ENCODE results near the gene ZBTB7C. TPM values are rescaled to one million over a fixed set of nuclear protein-coding genes. Genes with fewer than 3 reads are reported as not detected.

The ZBTB7C gene
- total and polyA plus RNA-seq, 2 of the 4 experiments (the other 2 are of a cell fraction) = not detected

DNA sequence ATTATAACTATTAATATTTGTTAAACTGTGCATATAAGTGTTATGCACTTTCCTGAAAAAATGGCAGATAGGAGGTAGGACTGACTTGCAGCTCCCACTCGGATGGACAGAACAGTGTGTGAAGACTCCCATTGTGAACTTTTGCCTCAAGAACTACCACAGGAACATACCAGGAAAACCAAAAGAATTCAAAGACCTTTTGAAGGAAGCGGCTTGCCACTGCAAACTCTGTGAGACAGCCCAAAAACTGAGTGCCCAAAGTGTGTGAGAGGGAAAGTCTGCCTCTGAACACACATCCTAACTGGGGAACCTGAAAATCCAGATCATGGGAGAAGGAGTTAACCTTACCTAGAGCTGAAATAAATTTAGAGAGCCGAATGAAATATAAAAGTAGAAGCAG is 171.0 kb downstream of the ZBTB7C start:
- POLR2A ChIA-PET (ENCODE audit: unreplicated experiment) = no interaction called here
- Histone ChIP-seq H3K27me3 (ENCODE audit: control insufficient read depth, insufficient read depth, low read length) (0 out of 2 replicates have a peak, but pooled peaks cover 3% of the 10 kb centered on the region), H2BK20ac (ENCODE audit: low read depth, low read length) (no peak overlapping the region), H3K9me1 (ENCODE audit: insufficient read depth, low read length) (no peaks in the 10 kb centered on the region), H4K5ac (ENCODE audit: low read depth, low read length) (no peak overlapping the region), H3K14ac (replicated peaks; ENCODE audit: low read depth, low read length) (no peak overlapping the region), H2AK9ac (replicated peaks; ENCODE audit: low read depth, low read length, poor library complexity) (no peak overlapping the region), H2BK15ac (ENCODE audit: low read depth, low read length) (no peak overlapping the region), H2BK5ac (ENCODE audit: low read depth, low read length, poor library complexity, severe bottlenecking) (no peak overlapping the region), H3K9ac (ENCODE audit: low read depth, low read length) (no peak overlapping the region), H4K8ac (ENCODE audit: low read depth in 2 of 2, low read length in 2 of 2) (no peak overlapping the region), H3K18ac (ENCODE audit: low read depth, low read length) (no peak overlapping the region), H4K20me1 (ENCODE audit: insufficient read depth, low read length) (no peaks in the 10 kb centered on the region), H4K91ac (ENCODE audit: insufficient read depth, low read depth, low read length) (no peak overlapping the region), H3K23ac (ENCODE audit: low read depth, low read length) (no peak overlapping the region), H3K4me3 (ENCODE audit: insufficient read depth, low read depth, low read length) (no peak overlapping the region), H2BK120ac (ENCODE audit: low read depth, low read length) (no peak overlapping the region), H3K4me1 (ENCODE audit: control insufficient read depth, insufficient read depth, low read length) (no peaks in the 10 kb centered on the region), H3K9me3 (ENCODE audit: control insufficient read depth, insufficient read depth, low read length) (no peaks in the 10 kb centered on the region), H2AK5ac (ENCODE audit: low read depth, low read length) (no peak overlapping the region), H3K56ac (ENCODE audit: extremely low read depth, insufficient read depth, low read length) (no peak overlapping the region), H3K4ac (ENCODE audit: low read depth, low read length) (no peak overlapping the region), H2AFZ (replicated peaks; ENCODE audit: low read length, poor library complexity) (no peak overlapping the region), H3K27ac (ENCODE audit: insufficient read depth, low read length) (no peak overlapping the region), H3K36me3 (ENCODE audit: control insufficient read depth, insufficient read depth, low read length) (no peaks in the 10 kb centered on the region), H3K4me2 (ENCODE audit: low read depth, low read length) (no peak overlapping the region), H3K79me1 (ENCODE audit: low read depth in 1 of 2, low read length in 2 of 2) (no peaks in the 10 kb centered on the region)
- DNase-seq = no peak
- no peak for ATAC-seq (ENCODE audit: low read depth)
- in situ Hi-C loops (cut with MboI; ENCODE audit: low sequenced_read_pairs) = no loop called here
- TF ChIP-seq FOS (IDR thresholded peaks at IDR 0.05; ENCODE audit: low read depth, low read length) (no peak), MAZ (IDR thresholded peaks at IDR 0.05; ENCODE audit: borderline replicate concordance, low read depth, low read length) (no peak), MAFK (IDR thresholded peaks at IDR 0.05; ENCODE audit: low read depth, low read length) (no peak)
- TF ChIP-seq, protein P1, sequence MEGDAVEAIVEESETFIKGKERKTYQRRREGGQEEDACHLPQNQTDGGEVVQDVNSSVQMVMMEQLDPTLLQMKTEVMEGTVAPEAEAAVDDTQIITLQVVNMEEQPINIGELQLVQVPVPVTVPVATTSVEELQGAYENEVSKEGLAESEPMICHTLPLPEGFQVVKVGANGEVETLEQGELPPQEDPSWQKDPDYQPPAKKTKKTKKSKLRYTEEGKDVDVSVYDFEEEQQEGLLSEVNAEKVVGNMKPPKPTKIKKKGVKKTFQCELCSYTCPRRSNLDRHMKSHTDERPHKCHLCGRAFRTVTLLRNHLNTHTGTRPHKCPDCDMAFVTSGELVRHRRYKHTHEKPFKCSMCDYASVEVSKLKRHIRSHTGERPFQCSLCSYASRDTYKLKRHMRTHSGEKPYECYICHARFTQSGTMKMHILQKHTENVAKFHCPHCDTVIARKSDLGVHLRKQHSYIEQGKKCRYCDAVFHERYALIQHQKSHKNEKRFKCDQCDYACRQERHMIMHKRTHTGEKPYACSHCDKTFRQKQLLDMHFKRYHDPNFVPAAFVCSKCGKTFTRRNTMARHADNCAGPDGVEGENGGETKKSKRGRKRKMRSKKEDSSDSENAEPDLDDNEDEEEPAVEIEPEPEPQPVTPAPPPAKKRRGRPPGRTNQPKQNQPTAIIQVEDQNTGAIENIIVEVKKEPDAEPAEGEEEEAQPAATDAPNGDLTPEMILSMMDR (conservative IDR thresholded peaks at IDR 0.05; ENCODE audit: low read depth, low read length) = no peak
- TF ChIP-seq, protein P2, sequence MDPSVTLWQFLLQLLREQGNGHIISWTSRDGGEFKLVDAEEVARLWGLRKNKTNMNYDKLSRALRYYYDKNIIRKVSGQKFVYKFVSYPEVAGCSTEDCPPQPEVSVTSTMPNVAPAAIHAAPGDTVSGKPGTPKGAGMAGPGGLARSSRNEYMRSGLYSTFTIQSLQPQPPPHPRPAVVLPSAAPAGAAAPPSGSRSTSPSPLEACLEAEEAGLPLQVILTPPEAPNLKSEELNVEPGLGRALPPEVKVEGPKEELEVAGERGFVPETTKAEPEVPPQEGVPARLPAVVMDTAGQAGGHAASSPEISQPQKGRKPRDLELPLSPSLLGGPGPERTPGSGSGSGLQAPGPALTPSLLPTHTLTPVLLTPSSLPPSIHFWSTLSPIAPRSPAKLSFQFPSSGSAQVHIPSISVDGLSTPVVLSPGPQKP (IDR thresholded peaks at IDR 0.05; ENCODE audit: borderline replicate concordance, low read depth, low read length) = no peak
- intact Hi-C loops (cut with micrococcal nuclease) = no loop called here
- dilution Hi-C loops (cut with HindIII; ENCODE audit: low sequenced_read_pairs, unreplicated experiment) = no loop called here
- BruUV-seq (replicated peaks) = no TSS peak
- WGBS, 2 experiments (ENCODE audit: extremely low coverage in 2 of 2, insufficient read length in 1 of 2) = no CpG with 5 or more reads among the region's 3 CpGs
- CTCF ChIA-PET = interaction anchor here (1.8 kb wide), 1 partner anchor 9 kb away, joined by 4 read pairs; no protein-coding TSS in a partner anchor
